Uterus (tissue), 2 donors: ENCODE data around the gene SSTR3.

Source experiments
- POLR2A ChIP-seq, 2 donors: fragments of 450-650 bp; IDR thresholded peaks; one replicate each; pipeline ENCODE4 v1.6.1; 2016; ENCODE audit warnings: antibody characterized with exemption in 2 of 2, mild to moderate bottlenecking in 1 of 2, moderate library complexity in 1 of 2
- TF ChIP-seq, protein P1 (sequence below), 4 experiments: fragments of 200-600 bp in 2 of 4; fragments of 450-650 bp in 2 of 4; sonication (generic) in 2 of 4; IDR thresholded peaks; one replicate each; pipeline ENCODE4 v1.5.1; 2016 to 2019; ENCODE audit warnings: antibody characterized with exemption in 4 of 4, mild to moderate bottlenecking in 2 of 4, moderate library complexity in 1 of 4

GRCh38 chr22:37241351-37242142 lies 29.3 kb upstream of the SSTR3 start:
- TF ChIP-seq, protein P1, sequence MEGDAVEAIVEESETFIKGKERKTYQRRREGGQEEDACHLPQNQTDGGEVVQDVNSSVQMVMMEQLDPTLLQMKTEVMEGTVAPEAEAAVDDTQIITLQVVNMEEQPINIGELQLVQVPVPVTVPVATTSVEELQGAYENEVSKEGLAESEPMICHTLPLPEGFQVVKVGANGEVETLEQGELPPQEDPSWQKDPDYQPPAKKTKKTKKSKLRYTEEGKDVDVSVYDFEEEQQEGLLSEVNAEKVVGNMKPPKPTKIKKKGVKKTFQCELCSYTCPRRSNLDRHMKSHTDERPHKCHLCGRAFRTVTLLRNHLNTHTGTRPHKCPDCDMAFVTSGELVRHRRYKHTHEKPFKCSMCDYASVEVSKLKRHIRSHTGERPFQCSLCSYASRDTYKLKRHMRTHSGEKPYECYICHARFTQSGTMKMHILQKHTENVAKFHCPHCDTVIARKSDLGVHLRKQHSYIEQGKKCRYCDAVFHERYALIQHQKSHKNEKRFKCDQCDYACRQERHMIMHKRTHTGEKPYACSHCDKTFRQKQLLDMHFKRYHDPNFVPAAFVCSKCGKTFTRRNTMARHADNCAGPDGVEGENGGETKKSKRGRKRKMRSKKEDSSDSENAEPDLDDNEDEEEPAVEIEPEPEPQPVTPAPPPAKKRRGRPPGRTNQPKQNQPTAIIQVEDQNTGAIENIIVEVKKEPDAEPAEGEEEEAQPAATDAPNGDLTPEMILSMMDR (IDR thresholded peaks at IDR 0.05), result no peak
- no peak for TF ChIP-seq POLR2A (IDR thresholded peaks at IDR 0.05)
